Measurements from ENCODE around the gene C1QTNF3. TPM values are rescaled to one million over a fixed set of nuclear protein-coding genes. Genes with fewer than 3 reads are reported as not detected.
"Not testable (repeated sequence)": the region's sequence is repeated elsewhere in the genome, so short reads cannot be mapped to it uniquely, and the experiment has no call there.

Gene C1QTNF3, protein sequence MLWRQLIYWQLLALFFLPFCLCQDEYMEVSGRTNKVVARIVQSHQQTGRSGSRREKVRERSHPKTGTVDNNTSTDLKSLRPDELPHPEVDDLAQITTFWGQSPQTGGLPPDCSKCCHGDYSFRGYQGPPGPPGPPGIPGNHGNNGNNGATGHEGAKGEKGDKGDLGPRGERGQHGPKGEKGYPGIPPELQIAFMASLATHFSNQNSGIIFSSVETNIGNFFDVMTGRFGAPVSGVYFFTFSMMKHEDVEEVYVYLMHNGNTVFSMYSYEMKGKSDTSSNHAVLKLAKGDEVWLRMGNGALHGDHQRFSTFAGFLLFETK
- 131 TPM for total RNA-seq
- 100 to 1,000 TPM in 4 of 8 donors, 10 to 100 TPM in 4; 62.8 to 152 (median 105) TPM for polyA plus RNA-seq (ENCODE audit: insufficient read depth in 1 of 8, insufficient read length in 8 of 8, low replicate concordance in 1 of 8)
- long read RNA-seq, donor 1, transcript C1QTNF3-201 (6 exons, 1,959 nt): major isoform, 15 of 23 reads
- long read RNA-seq, donor 1, transcript C1QTNF3-202 (6 exons, 2,802 nt): minor isoform, 5 of 23 reads
- long read RNA-seq, donor 1, partial matches to known transcripts: 0 of 23 reads
- long read RNA-seq, donor 1, other reads (novel, unspliced or antisense): 0 of 23 reads
- long read RNA-seq, donor 2: 0 reads
- long read RNA-seq, donor 3, transcript C1QTNF3-201 (6 exons, 1,959 nt): major isoform, 11 of 21 reads
- long read RNA-seq, donor 3, transcript C1QTNF3-202 (6 exons, 2,802 nt): minor isoform, 9 of 21 reads
- long read RNA-seq, donor 3, partial matches to known transcripts: 0 of 21 reads
- long read RNA-seq, donor 3, other reads (novel, unspliced or antisense): 0 of 21 reads
- long read RNA-seq, donor 4, transcript C1QTNF3-202 (6 exons, 2,802 nt): major isoform, 9 of 15 reads
- long read RNA-seq, donor 4, partial matches to known transcripts: 0 of 15 reads
- long read RNA-seq, donor 4, other reads (novel, unspliced or antisense): 0 of 15 reads
- long read RNA-seq, donor 5, transcript C1QTNF3-203 (2 exons, 1,556 nt): minor isoform, 5 of 173 reads
- long read RNA-seq, donor 5, transcript C1QTNF3-201 (6 exons, 1,959 nt): major isoform, 106 of 173 reads
- long read RNA-seq, donor 5, transcript C1QTNF3-202 (6 exons, 2,802 nt): minor isoform, 48 of 173 reads
- long read RNA-seq, donor 5, transcript C1QTNF3-206 (3 exons, 1,393 nt): minor isoform, 5 of 173 reads
- long read RNA-seq, donor 5, partial matches to known transcripts: 5 of 173 reads
- long read RNA-seq, donor 5, other reads (novel, unspliced or antisense): 0 of 173 reads
- long read RNA-seq, donor 6, transcript C1QTNF3-201 (6 exons, 1,959 nt): major isoform, 35 of 59 reads
- long read RNA-seq, donor 6, transcript C1QTNF3-202 (6 exons, 2,802 nt): minor isoform, 19 of 59 reads
- long read RNA-seq, donor 6, partial matches to known transcripts: 0 of 59 reads
- long read RNA-seq, donor 6, other reads (novel, unspliced or antisense): 0 of 59 reads
- long read RNA-seq, donor 7, transcript C1QTNF3-202 (6 exons, 2,802 nt): minor isoform, 27 of 75 reads
- long read RNA-seq, donor 7, transcript C1QTNF3-201 (6 exons, 1,959 nt): major isoform, 40 of 75 reads
- long read RNA-seq, donor 7, partial matches to known transcripts: 0 of 75 reads
- long read RNA-seq, donor 7, other reads (novel, unspliced or antisense): 0 of 75 reads
- long read RNA-seq, donor 8, transcript C1QTNF3-202 (6 exons, 2,802 nt): minor isoform, 16 of 70 reads
- long read RNA-seq, donor 8, transcript C1QTNF3-201 (6 exons, 1,959 nt): major isoform, 44 of 70 reads
- long read RNA-seq, donor 8, partial matches to known transcripts: 0 of 70 reads
- long read RNA-seq, donor 8, other reads (novel, unspliced or antisense): 0 of 70 reads
- long read RNA-seq, donor 9, transcript C1QTNF3-202 (6 exons, 2,802 nt): minor isoform, 5 of 23 reads
- long read RNA-seq, donor 9, transcript C1QTNF3-201 (6 exons, 1,959 nt): major isoform, 15 of 23 reads
- long read RNA-seq, donor 9, partial matches to known transcripts: 0 of 23 reads
- long read RNA-seq, donor 9, other reads (novel, unspliced or antisense): 0 of 23 reads
- long read RNA-seq, donor 10, transcript C1QTNF3-202 (6 exons, 2,802 nt): minor isoform, 23 of 69 reads
- long read RNA-seq, donor 10, transcript C1QTNF3-201 (6 exons, 1,959 nt): major isoform, 35 of 69 reads
- long read RNA-seq, donor 10, partial matches to known transcripts: 6 of 69 reads
- long read RNA-seq, donor 10, other reads (novel, unspliced or antisense): 0 of 69 reads
- long read RNA-seq, donor 11, transcript C1QTNF3-201 (6 exons, 1,959 nt): major isoform, 39 of 57 reads
- long read RNA-seq, donor 11, transcript C1QTNF3-202 (6 exons, 2,802 nt): minor isoform, 14 of 57 reads
- long read RNA-seq, donor 11, partial matches to known transcripts: 0 of 57 reads
- long read RNA-seq, donor 11, other reads (novel, unspliced or antisense): 0 of 57 reads

DNA sequence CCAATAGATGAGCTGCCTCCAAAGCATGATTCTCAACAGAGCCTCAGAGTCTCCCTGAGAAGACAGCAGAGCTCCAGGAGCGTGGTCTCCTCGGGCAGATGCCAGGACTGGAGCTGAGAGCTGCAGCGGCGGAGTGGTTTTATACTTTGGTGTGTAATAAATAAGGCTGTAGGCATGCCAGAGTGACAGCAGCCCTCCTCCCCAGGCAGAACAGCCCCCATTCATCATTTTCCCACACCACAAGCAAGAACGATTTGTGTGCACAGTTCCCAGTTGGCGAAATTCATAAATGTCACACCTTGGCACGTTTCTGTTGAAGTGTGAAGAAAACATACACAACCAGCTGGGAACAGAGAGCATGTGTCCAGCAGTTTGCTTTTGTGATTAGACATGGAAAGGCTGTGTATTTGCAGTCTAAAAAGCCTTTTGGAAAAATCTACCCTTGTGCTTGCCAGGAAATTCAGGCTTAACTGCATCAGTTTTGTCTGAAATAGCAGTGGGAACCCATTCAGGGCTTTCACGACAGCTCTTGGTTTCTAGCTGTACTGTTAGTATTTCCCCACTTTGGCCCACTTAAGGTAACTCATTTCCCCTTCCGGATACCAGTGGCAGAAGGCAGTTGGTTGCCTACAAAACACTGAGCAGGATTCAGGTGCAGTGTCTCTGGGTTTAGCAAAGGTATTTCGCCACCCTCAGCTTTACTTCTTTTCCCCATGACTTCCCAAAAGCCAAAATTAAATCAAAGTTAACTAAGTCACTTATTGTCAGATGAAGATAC, at the start of gene C1QTNF3:
TSS of gene C1QTNF3 (minus strand) at position 115 of the 778 bp plus-strand sequence. CDS start at position 27, 88 bp downstream.
- Histone ChIP-seq H3K4me3 (ENCODE audit: low read length) (peak within 1 kb of the TSS; percentile 58), H3K9me3 (replicated peaks; ENCODE audit: control insufficient read depth, low read depth, low read length) (no peaks in the 10 kb centered on the region), H3K36me3 (ENCODE audit: control insufficient read depth, insufficient read depth, low read length) (no peaks in the 10 kb centered on the region), H3K4me1 (ENCODE audit: control insufficient read depth, insufficient read depth, low read length) (peaks cover 44% of the 10 kb centered on the region), H3K27ac (ENCODE audit: low read length) (peak within 1 kb of the TSS; percentile 94), H3K27me3 (ENCODE audit: control insufficient read depth, insufficient read depth, low read length) (no peaks in the 10 kb centered on the region)
- WGBS (ENCODE audit: insufficient coverage): 28% methylated on average over 5 of the region's 10 CpGs
- peak; percentile 98 for DNase-seq

DNA sequence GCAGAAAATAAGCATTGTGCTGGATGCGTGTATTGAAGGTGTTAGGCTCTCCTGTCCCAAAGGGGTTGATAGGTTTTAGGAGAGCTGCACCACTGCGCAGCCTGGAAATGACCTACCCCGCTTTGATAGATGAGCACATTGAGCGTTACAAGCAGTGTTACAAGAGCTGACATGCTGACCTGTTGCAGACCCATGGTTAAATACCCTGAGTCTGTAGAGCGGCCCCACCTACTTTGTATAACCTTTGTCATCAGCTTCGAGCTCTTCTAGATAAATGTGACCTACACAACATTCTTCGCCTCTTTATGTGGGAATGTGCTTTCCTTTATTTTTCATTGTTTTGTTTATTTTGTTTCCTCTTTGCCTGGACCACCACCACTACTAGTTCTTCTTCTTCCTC, 48.0 kb upstream of the C1QTNF3 start:
- H3K27ac ChIP-seq (ENCODE audit: low read length); DNase-seq; H3K27me3 ChIP-seq (ENCODE audit: control insufficient read depth, insufficient read depth, low read length); H3K9me3 ChIP-seq (replicated peaks; ENCODE audit: control insufficient read depth, low read depth, low read length); H3K4me3 ChIP-seq (ENCODE audit: low read length); H3K36me3 ChIP-seq (ENCODE audit: control insufficient read depth, insufficient read depth, low read length); H3K4me1 ChIP-seq (ENCODE audit: control insufficient read depth, insufficient read depth, low read length): not testable (repeated sequence)
- 94% methylated on average over 4 of the region's 7 CpGs for WGBS (ENCODE audit: insufficient coverage)

DNA sequence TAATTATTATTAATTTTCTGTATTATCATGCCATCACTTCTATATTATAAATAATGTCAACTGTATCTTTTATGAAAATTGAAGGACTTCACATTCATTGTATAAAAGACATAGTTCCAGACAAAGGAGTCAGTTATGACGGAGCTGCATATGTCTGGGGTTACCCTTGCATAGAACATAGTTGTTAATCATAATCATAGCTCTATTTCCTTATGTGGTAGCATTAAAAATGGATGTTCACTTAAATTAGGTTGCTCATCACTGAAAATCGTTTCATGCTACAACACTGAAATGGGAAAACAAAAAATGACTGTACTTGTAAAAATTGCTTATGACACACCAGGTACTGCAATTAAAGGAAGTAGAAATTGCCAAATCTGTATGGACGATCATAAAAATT, 46.8 kb upstream of the C1QTNF3 start:
- not testable (repeated sequence) for H3K4me3 ChIP-seq (ENCODE audit: low read length); H3K9me3 ChIP-seq (replicated peaks; ENCODE audit: control insufficient read depth, low read depth, low read length); H3K27ac ChIP-seq (ENCODE audit: low read length); DNase-seq; H3K4me1 ChIP-seq (ENCODE audit: control insufficient read depth, insufficient read depth, low read length); H3K27me3 ChIP-seq (ENCODE audit: control insufficient read depth, insufficient read depth, low read length); H3K36me3 ChIP-seq (ENCODE audit: control insufficient read depth, insufficient read depth, low read length)
- WGBS (ENCODE audit: insufficient coverage): no CpG with 5 or more reads among the region's 3 CpGs

DNA sequence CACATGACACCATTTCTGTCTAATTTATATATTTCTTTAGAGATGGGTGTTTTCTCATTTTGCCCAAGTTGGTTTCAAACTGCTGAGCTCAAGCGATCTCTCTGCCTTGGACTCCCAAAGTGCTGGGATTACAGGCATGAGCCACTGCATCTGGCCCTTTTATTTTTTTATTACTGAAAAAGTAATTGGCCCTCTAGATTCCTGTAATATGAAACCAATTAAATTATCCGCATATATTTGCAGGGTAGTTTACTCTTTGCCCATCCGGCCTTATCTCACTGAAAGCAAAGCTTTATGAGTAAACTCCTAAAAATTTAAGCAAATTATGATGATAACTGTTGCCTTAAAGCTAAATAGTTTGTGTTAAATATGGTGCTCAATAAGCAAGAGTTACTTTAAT, 44.7 kb upstream of the C1QTNF3 start:
- H3K27ac ChIP-seq (ENCODE audit: low read length); DNase-seq; H3K4me3 ChIP-seq (ENCODE audit: low read length); H3K9me3 ChIP-seq (replicated peaks; ENCODE audit: control insufficient read depth, low read depth, low read length); H3K4me1 ChIP-seq (ENCODE audit: control insufficient read depth, insufficient read depth, low read length); H3K27me3 ChIP-seq (ENCODE audit: control insufficient read depth, insufficient read depth, low read length); H3K36me3 ChIP-seq (ENCODE audit: control insufficient read depth, insufficient read depth, low read length): not testable (repeated sequence)
- WGBS (ENCODE audit: insufficient coverage): no CpG with 5 or more reads among the region's 3 CpGs

DNA sequence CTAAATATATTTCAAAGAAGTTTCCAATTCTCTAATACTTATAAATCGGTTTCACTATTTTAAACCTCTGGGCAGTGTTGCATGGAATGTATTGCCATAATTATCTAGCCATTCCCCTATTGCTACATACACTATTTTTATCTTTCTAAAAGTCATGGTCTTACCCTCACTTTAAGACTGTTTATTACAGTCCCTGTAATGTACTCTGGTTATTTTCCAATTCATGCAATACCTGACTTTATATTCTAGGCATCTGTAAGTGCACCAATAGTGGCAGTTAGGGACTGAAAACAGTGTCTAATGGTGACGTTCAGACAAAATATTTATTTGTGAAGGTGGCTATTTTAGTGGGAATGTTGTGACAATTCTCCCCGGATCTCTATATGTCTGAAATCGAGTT, 40.9 kb upstream of the C1QTNF3 start:
- not testable (repeated sequence) for H3K4me1 ChIP-seq (ENCODE audit: control insufficient read depth, insufficient read depth, low read length); DNase-seq; H3K9me3 ChIP-seq (replicated peaks; ENCODE audit: control insufficient read depth, low read depth, low read length); H3K36me3 ChIP-seq (ENCODE audit: control insufficient read depth, insufficient read depth, low read length); H3K27ac ChIP-seq (ENCODE audit: low read length); H3K27me3 ChIP-seq (ENCODE audit: control insufficient read depth, insufficient read depth, low read length); H3K4me3 ChIP-seq (ENCODE audit: low read length)
- no CpG with 5 or more reads among the region's 4 CpGs for WGBS (ENCODE audit: insufficient coverage)

DNA sequence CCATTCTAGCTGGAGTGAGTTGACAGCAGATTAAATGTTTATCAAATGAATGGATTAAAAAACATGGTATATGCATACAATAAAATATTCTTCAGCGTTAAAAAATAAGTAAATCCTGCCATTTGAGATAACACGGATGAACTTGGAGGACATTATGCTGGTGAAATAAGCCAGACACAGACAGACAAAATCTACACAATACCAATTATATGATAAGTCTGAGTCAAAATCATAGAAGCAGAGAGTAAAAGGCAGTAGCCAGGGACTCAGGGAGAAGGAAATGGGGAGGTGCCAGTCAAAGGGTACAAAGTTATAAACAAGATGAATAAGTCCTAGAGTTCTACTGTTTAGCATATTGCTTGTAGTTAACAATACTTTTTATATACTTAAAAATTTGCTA, 36.5 kb upstream of the C1QTNF3 start:
- no CpG with 5 or more reads among the region's 2 CpGs for WGBS (ENCODE audit: insufficient coverage)

DNA sequence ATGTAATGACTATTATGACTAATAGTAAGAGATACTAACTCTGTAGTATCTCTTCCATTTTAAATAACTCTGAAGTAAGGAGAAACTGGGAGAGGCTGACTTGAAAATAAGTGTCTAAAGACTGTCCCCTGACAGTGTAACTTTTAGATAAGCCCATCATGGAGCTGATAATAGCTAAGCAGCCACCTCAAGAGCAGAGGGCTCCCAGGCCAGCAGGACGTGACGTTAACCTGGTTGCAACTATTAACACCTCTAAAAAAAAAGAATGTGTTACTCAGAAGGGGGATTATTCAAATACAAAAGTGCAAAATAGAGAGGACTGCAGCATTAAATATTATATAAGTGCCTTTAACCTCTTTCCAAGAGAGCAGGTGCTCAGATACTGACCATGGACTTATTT, 34.6 kb upstream of the C1QTNF3 start:
- WGBS (ENCODE audit: insufficient coverage): no CpG with 5 or more reads among the region's 2 CpGs

More for the DNA sequence above, 36.5 kb upstream of the C1QTNF3 start:
- not testable (repeated sequence) for H3K36me3 ChIP-seq (ENCODE audit: control insufficient read depth, insufficient read depth, low read length); DNase-seq; H3K27ac ChIP-seq (ENCODE audit: low read length); H3K4me3 ChIP-seq (ENCODE audit: low read length); H3K4me1 ChIP-seq (ENCODE audit: control insufficient read depth, insufficient read depth, low read length); H3K9me3 ChIP-seq (replicated peaks; ENCODE audit: control insufficient read depth, low read depth, low read length); H3K27me3 ChIP-seq (ENCODE audit: control insufficient read depth, insufficient read depth, low read length)

DNA sequence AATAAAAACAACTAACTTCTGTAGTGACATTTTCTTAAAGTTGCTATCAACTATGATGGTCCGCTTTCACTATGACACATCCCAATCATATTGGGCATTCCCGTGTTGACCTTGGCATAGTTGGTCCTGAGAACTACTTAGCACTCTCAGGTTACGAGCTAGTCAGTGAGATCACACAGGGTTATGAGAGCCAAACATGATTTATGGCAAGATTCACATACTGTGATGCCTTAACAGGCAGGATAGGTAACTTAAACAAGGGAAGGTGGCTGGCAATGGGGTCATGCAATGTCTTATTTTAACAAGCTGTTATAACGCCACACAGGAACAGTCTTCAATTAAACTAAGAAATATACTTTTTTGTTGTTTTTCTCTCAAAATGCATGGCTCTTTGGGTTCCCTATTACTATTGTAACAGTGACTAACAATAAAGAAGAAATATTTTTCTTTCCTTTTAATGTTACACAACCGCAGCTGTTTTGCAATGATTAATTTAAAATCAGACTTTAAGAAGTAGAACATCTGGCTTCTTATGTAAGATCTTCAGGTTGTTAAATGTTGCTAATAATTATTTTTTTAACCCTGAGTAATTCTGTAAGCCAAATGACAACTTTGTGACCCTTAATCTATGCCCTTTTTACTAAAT, 33.8 kb upstream of the C1QTNF3 start:
- not testable (repeated sequence) for H3K4me3 ChIP-seq (ENCODE audit: low read length); H3K27me3 ChIP-seq (ENCODE audit: control insufficient read depth, insufficient read depth, low read length); H3K9me3 ChIP-seq (replicated peaks; ENCODE audit: control insufficient read depth, low read depth, low read length); H3K36me3 ChIP-seq (ENCODE audit: control insufficient read depth, insufficient read depth, low read length); DNase-seq; H3K4me1 ChIP-seq (ENCODE audit: control insufficient read depth, insufficient read depth, low read length); H3K27ac ChIP-seq (ENCODE audit: low read length)
- WGBS (ENCODE audit: insufficient coverage): no CpG with 5 or more reads among the region's 5 CpGs

More for the DNA sequence above, 34.6 kb upstream of the C1QTNF3 start:
- not testable (repeated sequence) for H3K4me3 ChIP-seq (ENCODE audit: low read length); H3K27me3 ChIP-seq (ENCODE audit: control insufficient read depth, insufficient read depth, low read length); H3K36me3 ChIP-seq (ENCODE audit: control insufficient read depth, insufficient read depth, low read length); H3K4me1 ChIP-seq (ENCODE audit: control insufficient read depth, insufficient read depth, low read length); DNase-seq; H3K27ac ChIP-seq (ENCODE audit: low read length); H3K9me3 ChIP-seq (replicated peaks; ENCODE audit: control insufficient read depth, low read depth, low read length)

Measured in muscle of leg (tissue), 16 donors.